Karpas-422 (cell line): ENCODE measurements around the gene BTBD16. TPM values are rescaled to one million over a fixed set of nuclear protein-coding genes. Genes with fewer than 3 reads are reported as not detected.

Experiments used
- DNase-seq: peaks from one replicate; pipeline ENCODE4 v3.0.0-alpha.2; 2015
- H2AFZ ChIP-seq: fragments of 200-600 bp; sonication (generic); 2 replicates; pipeline ENCODE4 v1.6.1; 2014; ENCODE audit warnings: antibody characterized with exemption, low read length, mixed read lengths
- H3K27ac ChIP-seq: fragments of 200-600 bp; sonication (generic); 2 replicates; pipeline ENCODE4 v1.5.1; 2014; ENCODE audit warnings: mild to moderate bottlenecking, low read length, moderate library complexity
- H3K27me3 ChIP-seq: fragments of 200-600 bp; sonication (generic); 2 replicates; pipeline ENCODE4 v1.6.1; 2014; ENCODE audit warnings: low read length, mixed read lengths
- H3K36me3 ChIP-seq: fragments of 200-600 bp; sonication (generic); 2 replicates; pipeline ENCODE4 v1.6.1; 2014; ENCODE audit warnings: low read length, mixed read lengths; ENCODE audit not compliant: insufficient read depth
- H3K4me1 ChIP-seq: fragments of 200-600 bp; sonication (generic); 2 replicates; pipeline ENCODE4 v1.6.1; 2014; ENCODE audit warnings: mild to moderate bottlenecking, low read length, mixed read lengths
- H3K4me2 ChIP-seq: fragments of 200-600 bp; sonication (generic); 2 replicates; pipeline ENCODE4 v1.6.1; 2014; ENCODE audit warnings: low read length, low read depth, mild to moderate bottlenecking; ENCODE audit not compliant: poor library complexity, severe bottlenecking
- H3K4me3 ChIP-seq: fragments of 200-600 bp; sonication (generic); 2 replicates; pipeline ENCODE4 v1.5.1; 2014; ENCODE audit warnings: mild to moderate bottlenecking, antibody characterized with exemption, low read length, mixed read lengths
- H3K79me2 ChIP-seq: fragments of 200-600 bp; sonication (generic); 2 replicates; pipeline ENCODE4 v1.6.1; 2014; ENCODE audit warnings: mild to moderate bottlenecking, low read length, mixed read lengths
- H3K9ac ChIP-seq: fragments of 200-600 bp; sonication (generic); 2 replicates; pipeline ENCODE4 v1.6.0; 2014; ENCODE audit warnings: low read length
- H3K9me2 ChIP-seq: fragments of 200-600 bp; sonication (generic), shearing (Covaris generic); replicated peaks from 2 replicates; pipeline ENCODE4 v1.6.0; 2014; ENCODE audit warnings: mild to moderate bottlenecking, low read length, moderate library complexity; ENCODE audit not compliant: insufficient read depth
- H3K9me3 ChIP-seq: fragments of 300-700, 200-600 bp; sonication (generic); 2 replicates; pipeline ENCODE4 v1.6.1; 2014; ENCODE audit warnings: low read length, mixed read lengths
- H4K20me1 ChIP-seq: fragments of 200-600 bp; sonication (generic); 2 replicates; pipeline ENCODE4 v1.6.1; 2014; ENCODE audit warnings: mild to moderate bottlenecking, antibody characterized with exemption, low read length, low read depth; ENCODE audit not compliant: insufficient read depth
- total RNA-seq: library from RNA; depleted of rRNA; stranded (reverse); fragments of >200 nt; shearing (Covaris generic); gene quantifications from 2 replicates; pipeline ENCODE4 v1.2.3, GENCODE V29; 2014; ENCODE audit warnings: low replicate concordance

BTBD16 gene
- total RNA-seq, 1 experiment from 2014 or later = not detected

DNA sequence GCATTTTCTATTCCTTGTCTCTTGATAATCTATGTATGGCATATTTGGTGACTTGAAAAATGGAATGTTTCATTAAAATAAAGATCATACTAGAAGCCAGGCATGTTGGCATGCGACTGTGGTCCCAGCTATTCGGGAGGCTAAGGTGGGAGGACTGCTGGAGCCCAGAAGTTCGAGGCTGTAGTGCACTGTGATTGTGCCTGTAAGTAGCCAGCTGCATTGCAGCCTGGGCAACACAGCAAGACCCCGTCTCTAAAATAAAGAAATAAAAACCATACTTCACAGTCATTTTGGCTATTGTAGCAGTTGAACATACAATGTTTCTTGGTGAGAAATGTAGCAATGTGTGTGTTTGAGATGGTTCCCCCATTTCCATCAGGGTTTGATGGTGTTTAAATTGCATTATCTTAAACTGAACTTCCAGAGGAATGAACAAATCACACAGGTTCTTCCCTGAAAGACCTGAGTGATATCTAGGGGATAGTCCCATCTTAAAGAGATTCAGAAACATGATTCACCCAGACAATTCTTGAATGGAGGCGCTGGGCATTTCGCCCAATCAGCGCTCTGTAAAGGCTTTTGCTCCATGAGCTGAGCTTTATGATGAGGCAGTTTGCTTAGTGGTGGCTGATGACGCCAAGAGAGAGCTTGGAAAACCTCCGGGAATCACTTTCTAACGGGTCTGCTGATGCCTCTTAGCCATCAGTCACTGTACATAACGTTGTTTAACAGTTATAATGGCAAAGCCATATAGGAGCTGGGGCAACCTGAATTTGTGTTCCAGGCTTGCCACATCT, 19.4 kb upstream of the BTBD16 start:
- H4K20me1 ChIP-seq = no peaks in the 10 kb centered on the region
- H3K27ac ChIP-seq = no peak overlapping the region
- no peaks in the 10 kb centered on the region for H3K9me3 ChIP-seq
- no peaks in the 10 kb centered on the region for H3K36me3 ChIP-seq
- no peaks in the 10 kb centered on the region for H3K79me2 ChIP-seq
- DNase-seq = no peak
- no peak overlapping the region for H3K9ac ChIP-seq
- H2AFZ ChIP-seq = no peak overlapping the region
- no peak overlapping the region for H3K4me3 ChIP-seq
- H3K4me1 ChIP-seq = no peaks in the 10 kb centered on the region
- no peaks in the 10 kb centered on the region for H3K9me2 ChIP-seq
- H3K4me2 ChIP-seq = no peak overlapping the region
- H3K27me3 ChIP-seq = no peaks in the 10 kb centered on the region

DNA sequence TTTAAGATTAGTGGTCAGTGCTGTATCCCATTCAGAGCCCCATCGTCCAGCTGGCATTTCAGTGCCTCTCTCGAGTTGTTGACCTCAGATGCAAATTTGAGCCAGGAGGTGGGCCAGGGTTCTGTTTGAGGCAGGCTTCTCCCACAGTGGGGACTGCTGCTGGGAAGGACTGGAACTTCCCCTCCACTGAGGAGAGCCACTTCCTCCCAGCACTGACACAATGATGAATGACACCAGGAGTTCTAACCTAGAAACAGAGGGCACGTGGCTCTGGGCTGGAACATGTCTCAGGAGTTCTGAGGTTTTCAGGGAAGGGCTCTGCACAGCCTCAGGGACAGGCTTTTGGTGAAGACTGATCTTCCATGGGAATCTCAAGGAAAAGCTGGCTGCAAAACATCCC, 18.3 kb upstream of the BTBD16 start:
- Histone ChIP-seq H3K4me2 (no peak overlapping the region), H3K9me2 (no peaks in the 10 kb centered on the region), H3K27ac (no peak overlapping the region), H3K9ac (no peak overlapping the region), H3K27me3 (no peaks in the 10 kb centered on the region), H4K20me1 (no peaks in the 10 kb centered on the region), H3K9me3 (no peaks in the 10 kb centered on the region), H2AFZ (no peak overlapping the region), H3K4me1 (no peaks in the 10 kb centered on the region), H3K4me3 (no peak overlapping the region), H3K79me2 (no peaks in the 10 kb centered on the region), H3K36me3 (no peaks in the 10 kb centered on the region)
- no peak for DNase-seq

DNA sequence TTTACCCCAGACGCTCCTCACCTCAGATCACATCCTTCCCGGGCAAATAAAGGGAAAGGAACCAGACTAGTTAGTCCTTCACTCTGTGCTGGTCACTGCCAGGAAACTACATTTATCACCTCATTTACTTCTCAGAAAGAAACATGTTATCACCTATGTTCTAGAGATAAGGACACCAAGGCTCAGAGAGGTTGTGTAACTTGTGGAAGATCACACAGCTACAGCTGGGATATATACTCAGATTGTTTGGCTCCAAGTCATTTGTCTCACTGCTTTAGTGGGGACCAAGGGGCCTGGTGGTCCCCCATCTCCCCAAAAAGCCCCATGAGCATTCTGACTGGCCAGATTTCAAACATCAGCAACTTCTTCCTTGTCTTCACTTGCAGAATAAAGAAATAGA, 17.5 kb upstream of the BTBD16 start:
- no peak overlapping the region for H3K9ac ChIP-seq
- H4K20me1 ChIP-seq = no peaks in the 10 kb centered on the region
- no peaks in the 10 kb centered on the region for H3K4me1 ChIP-seq
- DNase-seq = no peak
- H3K4me3 ChIP-seq = no peak overlapping the region
- H3K4me2 ChIP-seq = no peak overlapping the region
- H2AFZ ChIP-seq = no peak overlapping the region
- no peaks in the 10 kb centered on the region for H3K27me3 ChIP-seq
- H3K27ac ChIP-seq = no peak overlapping the region
- H3K36me3 ChIP-seq = no peaks in the 10 kb centered on the region
- no peaks in the 10 kb centered on the region for H3K79me2 ChIP-seq
- H3K9me2 ChIP-seq = no peaks in the 10 kb centered on the region
- no peaks in the 10 kb centered on the region for H3K9me3 ChIP-seq

DNA sequence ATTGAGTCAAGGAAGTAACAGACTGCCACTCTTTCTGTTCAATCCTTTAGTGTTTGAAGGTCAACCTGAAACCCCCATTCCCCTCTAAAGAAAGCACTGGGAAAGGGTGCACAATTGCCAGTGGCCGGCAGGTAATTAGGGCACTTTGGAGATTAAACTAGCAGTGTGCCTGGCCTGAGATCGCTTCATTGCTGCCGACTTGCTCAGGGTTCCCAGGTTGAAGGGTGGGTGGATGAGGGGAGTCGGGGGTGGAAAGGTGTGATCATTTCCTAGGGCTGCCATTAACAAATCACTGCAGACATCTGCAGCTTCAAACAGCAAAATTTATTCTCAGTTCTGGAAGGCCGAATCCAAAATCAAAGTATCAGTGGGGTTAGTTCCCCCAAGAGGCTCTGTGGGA, 16.3 kb upstream of the BTBD16 start:
- no peaks in the 10 kb centered on the region for H3K9me2 ChIP-seq
- no peaks in the 10 kb centered on the region for H3K9me3 ChIP-seq
- no peaks in the 10 kb centered on the region for H3K36me3 ChIP-seq
- no peak for DNase-seq
- H3K9ac ChIP-seq = no peak overlapping the region
- no peaks in the 10 kb centered on the region for H3K27me3 ChIP-seq
- no peak overlapping the region for H3K27ac ChIP-seq
- H3K4me3 ChIP-seq = no peak overlapping the region
- H2AFZ ChIP-seq = no peak overlapping the region
- no peaks in the 10 kb centered on the region for H3K79me2 ChIP-seq
- H4K20me1 ChIP-seq = no peaks in the 10 kb centered on the region
- no peak overlapping the region for H3K4me2 ChIP-seq
- H3K4me1 ChIP-seq = no peaks in the 10 kb centered on the region

DNA sequence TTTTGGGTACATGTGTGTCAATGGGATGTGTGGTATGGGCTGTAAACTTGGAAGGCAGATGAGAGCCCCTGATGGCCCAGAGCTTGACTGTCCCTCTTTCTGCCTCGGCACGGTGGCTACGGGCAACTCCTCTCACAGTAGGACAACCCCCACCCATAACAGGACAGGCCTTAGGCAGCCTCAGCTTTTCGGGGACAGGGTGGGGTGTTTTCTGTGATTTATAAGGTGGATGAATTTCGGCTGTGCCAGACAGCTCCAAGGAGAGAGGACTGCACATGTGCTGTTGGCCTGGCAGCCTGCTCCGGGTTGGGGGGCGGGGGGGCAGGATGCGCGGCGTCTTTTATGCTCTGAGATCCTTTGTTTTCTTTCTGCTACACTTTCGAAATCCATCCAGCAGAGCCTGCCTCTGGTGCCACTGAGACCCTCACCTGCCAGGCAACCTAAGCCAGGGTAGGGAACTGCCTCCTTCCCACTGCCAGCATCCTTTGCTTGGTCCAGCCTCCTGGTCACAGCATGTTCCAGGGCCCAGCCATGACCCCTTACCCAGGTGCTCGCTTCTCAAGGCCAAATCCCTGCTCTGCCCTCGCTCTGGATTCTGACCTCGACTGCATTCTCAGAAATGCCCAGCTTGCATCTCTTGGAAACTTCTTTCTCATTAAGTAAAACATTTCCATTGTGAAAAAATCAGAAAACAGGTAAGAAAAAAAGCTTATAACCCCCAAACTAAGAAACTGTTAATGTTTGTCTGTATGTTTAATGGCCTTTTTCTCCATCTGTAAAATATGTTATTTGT, 15.4 kb upstream of the BTBD16 start:
- DNase-seq = no peak
- Histone ChIP-seq H3K9me3 (no peaks in the 10 kb centered on the region), H2AFZ (no peak overlapping the region), H3K4me2 (no peak overlapping the region), H3K27ac (no peak overlapping the region), H4K20me1 (no peaks in the 10 kb centered on the region), H3K4me3 (no peak overlapping the region), H3K27me3 (no peaks in the 10 kb centered on the region), H3K4me1 (no peaks in the 10 kb centered on the region), H3K79me2 (no peaks in the 10 kb centered on the region), H3K9ac (no peak overlapping the region), H3K36me3 (no peaks in the 10 kb centered on the region), H3K9me2 (no peaks in the 10 kb centered on the region)

DNA sequence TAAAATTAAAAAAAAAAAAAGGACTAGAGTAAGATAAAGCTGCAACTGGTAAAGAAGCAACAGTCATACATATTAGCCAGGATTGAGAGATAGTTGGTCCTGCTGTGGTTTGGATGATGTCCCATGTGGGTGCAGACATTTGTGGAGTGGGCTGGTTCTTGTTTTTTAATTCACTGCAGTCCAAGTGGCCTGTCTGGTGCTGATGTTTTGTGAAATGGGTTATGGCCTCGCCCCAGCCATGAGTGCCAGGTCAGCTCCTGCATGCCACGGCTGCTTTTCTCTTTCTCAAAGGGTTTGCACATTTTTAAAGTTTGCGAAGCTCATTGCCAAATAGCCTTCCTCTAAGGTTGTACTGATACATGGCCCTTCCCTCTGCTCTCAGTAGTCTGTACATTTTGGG, 14.1 kb upstream of the BTBD16 start:
- DNase-seq = no peak
- H3K4me2 ChIP-seq = no peak overlapping the region
- H4K20me1 ChIP-seq = no peaks in the 10 kb centered on the region
- no peaks in the 10 kb centered on the region for H3K27me3 ChIP-seq
- H2AFZ ChIP-seq = no peak overlapping the region
- H3K36me3 ChIP-seq = no peaks in the 10 kb centered on the region
- no peaks in the 10 kb centered on the region for H3K9me2 ChIP-seq
- H3K4me1 ChIP-seq = no peaks in the 10 kb centered on the region
- H3K79me2 ChIP-seq = no peaks in the 10 kb centered on the region
- no peak overlapping the region for H3K27ac ChIP-seq
- no peaks in the 10 kb centered on the region for H3K9me3 ChIP-seq
- H3K4me3 ChIP-seq = no peak overlapping the region
- H3K9ac ChIP-seq = no peak overlapping the region

DNA sequence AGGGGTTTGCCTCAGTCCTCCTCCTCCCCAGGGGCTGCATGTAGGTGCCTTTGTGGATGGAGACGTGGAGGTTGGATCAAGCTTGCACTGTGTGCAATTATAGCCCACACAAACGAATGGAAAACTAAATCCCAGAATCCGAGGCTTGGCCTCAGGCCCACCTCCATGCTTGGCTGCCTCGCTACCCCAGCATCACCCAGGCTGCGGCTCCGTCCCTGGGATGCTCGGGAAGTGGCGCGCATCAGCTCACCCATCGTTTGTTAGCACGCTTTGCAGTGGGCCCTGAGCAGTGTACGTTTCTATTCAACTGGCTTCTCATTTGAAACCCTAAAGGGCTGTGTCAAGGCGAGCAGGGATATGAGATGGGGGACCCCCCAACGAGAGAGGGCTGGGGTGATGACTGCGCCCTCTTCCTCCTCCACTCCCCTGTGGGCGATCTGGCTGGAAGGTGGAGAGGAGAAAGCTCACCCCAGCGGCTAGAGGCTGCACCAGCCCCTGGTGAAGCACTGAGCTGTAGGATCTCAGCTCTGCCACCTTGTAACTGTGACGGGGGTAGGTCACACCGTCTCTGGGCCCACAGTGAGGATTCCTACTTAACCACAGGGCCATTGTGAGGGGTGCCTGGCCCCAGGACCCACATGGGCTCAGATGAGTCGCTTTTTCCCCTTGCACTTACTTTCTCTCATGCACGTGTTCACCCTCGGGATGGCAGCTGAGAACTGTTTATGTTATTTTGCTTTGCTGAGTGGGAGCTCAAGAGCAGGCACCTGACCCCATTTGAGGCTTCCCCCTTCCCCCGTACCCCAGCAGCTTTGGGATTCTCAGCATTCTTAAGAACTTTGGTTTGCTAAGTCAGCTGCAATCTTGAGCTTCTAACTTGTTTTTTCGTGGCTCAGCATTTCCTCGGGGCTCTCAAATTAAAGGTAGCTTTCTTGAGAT, 12.7 kb upstream of the BTBD16 start:
- no peaks in the 10 kb centered on the region for H3K9me2 ChIP-seq
- H3K4me2 ChIP-seq = no peak overlapping the region
- H2AFZ ChIP-seq = no peak overlapping the region
- H3K4me1 ChIP-seq = no peaks in the 10 kb centered on the region
- no peak overlapping the region for H3K27ac ChIP-seq
- no peaks in the 10 kb centered on the region for H3K36me3 ChIP-seq
- no peak overlapping the region for H3K9ac ChIP-seq
- H3K27me3 ChIP-seq = no peaks in the 10 kb centered on the region
- H4K20me1 ChIP-seq = no peaks in the 10 kb centered on the region
- no peaks in the 10 kb centered on the region for H3K79me2 ChIP-seq
- H3K9me3 ChIP-seq = no peaks in the 10 kb centered on the region
- H3K4me3 ChIP-seq = no peak overlapping the region
- no peak for DNase-seq

DNA sequence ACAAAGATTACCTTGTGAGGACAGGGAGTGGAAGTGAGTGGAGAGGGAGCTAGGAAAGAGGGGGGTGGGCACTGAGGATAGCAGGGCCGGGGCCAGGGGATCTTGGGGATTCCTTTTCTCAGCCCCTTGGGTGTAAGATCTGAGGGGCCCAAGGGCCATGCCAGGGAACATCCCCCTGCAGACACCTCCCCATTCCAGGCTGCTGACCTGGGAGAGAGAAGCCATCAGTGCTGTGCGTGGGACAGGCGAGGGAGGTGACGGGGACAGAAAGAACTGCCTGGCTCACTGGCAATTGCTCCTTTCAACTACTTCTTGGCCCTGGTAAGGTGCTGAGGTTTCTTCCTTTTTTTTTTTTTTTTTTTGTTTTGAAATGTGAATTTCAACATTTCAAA, 12.0 kb upstream of the BTBD16 start:
- no peak overlapping the region for H2AFZ ChIP-seq
- no peaks in the 10 kb centered on the region for H3K27me3 ChIP-seq
- no peak overlapping the region for H3K27ac ChIP-seq
- H4K20me1 ChIP-seq = no peaks in the 10 kb centered on the region
- H3K9me2 ChIP-seq = no peaks in the 10 kb centered on the region
- H3K9me3 ChIP-seq = no peaks in the 10 kb centered on the region
- H3K4me1 ChIP-seq = no peaks in the 10 kb centered on the region
- no peaks in the 10 kb centered on the region for H3K36me3 ChIP-seq
- no peak overlapping the region for H3K4me2 ChIP-seq
- no peak for DNase-seq
- no peaks in the 10 kb centered on the region for H3K79me2 ChIP-seq
- no peak overlapping the region for H3K4me3 ChIP-seq
- H3K9ac ChIP-seq = no peak overlapping the region
